K562 (cell line): ENCODE measurements around the gene TEX22. TPM values are rescaled to one million over a fixed set of nuclear protein-coding genes. Genes with fewer than 3 reads are reported as not detected.

Experiments used
- BRCA1 ChIP-seq, 2 experiments: fragments of 450-650 bp in 1 of 2; sonication (generic) in 1 of 2; formaldehyde crosslinking in 1 of 2; IDR thresholded peaks; 2 replicates each; pipeline versions ENCODE4 v1.5.0 to v1.6.1; 2017 to 2020; ENCODE audit warnings: mild to moderate bottlenecking in 1 of 2, missing genetic modification reagents in 1 of 2
- CBFB ChIP-seq: sonication (generic); formaldehyde crosslinking; IDR thresholded peaks from 2 replicates; pipeline ENCODE4 v1.4.0; 2020; ENCODE audit warnings: mild to moderate bottlenecking, missing genetic modification reagents
- DPF2 ChIP-seq: fragments of 450-650 bp; IDR thresholded peaks from 2 replicates; pipeline ENCODE4 v1.6.1; 2016
- E2F4 ChIP-seq: sonication (generic); formaldehyde crosslinking; IDR thresholded peaks from 2 replicates; pipeline ENCODE4 v1.8.0; 2022; ENCODE audit warnings: mild to moderate bottlenecking, low read depth, missing genetic modification reagents
- ELF4 ChIP-seq: fragments of 450-650 bp; formaldehyde crosslinking; IDR thresholded peaks from 2 replicates; pipeline ENCODE4 v1.4.0; 2022; ENCODE audit warnings: missing genetic modification characterization
- ELK1 ChIP-seq: sonication (generic); formaldehyde crosslinking; IDR thresholded peaks from 2 replicates; pipeline ENCODE4 v1.8.1; 2022; ENCODE audit warnings: missing genetic modification reagents
- FOXA3 ChIP-seq, 2 experiments: fragments of 450-650 bp in 1 of 2; sonication (generic) in 1 of 2; formaldehyde crosslinking; IDR thresholded peaks in 1 of 2; conservative IDR thresholded peaks in 1 of 2; 2 replicates each; pipeline versions ENCODE4 v1.4.0 to v1.8.0; 2020 to 2022; ENCODE audit warnings: mild to moderate bottlenecking in 2 of 2, missing genetic modification reagents in 1 of 2
- GABPB2 ChIP-seq: fragments of 250-450 bp; sonication (Bioruptor Pico); conservative IDR thresholded peaks from 2 replicates; pipeline ENCODE4 v1.5.1; 2021; ENCODE audit warnings: mild to moderate bottlenecking
- KAT7 ChIP-seq: sonication (generic); formaldehyde crosslinking; IDR thresholded peaks from 2 replicates; pipeline ENCODE4 v1.8.0; 2022; ENCODE audit warnings: missing genetic modification reagents, mild to moderate bottlenecking, borderline replicate concordance
- NCOA4 ChIP-seq: fragments of 450-650 bp; IDR thresholded peaks from 2 replicates; pipeline ENCODE4 v1.6.1; 2018; ENCODE audit warnings: mild to moderate bottlenecking; ENCODE audit not compliant: partially characterized antibody
- NKRF ChIP-seq: fragments of 450-650 bp; IDR thresholded peaks from 2 replicates; pipeline ENCODE4 v1.6.1; 2016; ENCODE audit warnings: borderline replicate concordance
- PRDM10 ChIP-seq: fragments of 450-650 bp; IDR thresholded peaks from 2 replicates; pipeline ENCODE4 v1.6.1; 2018; ENCODE audit not compliant: partially characterized antibody
- RBM15 ChIP-seq: fragments of 200-400 bp; formaldehyde crosslinking; IDR thresholded peaks from 2 replicates; pipeline ENCODE4 v1.6.1; 2018; ENCODE audit warnings: mild to moderate bottlenecking, low read length, moderate library complexity; ENCODE audit not compliant: insufficient read depth
- RBM39 ChIP-seq: fragments of 200-400 bp; formaldehyde crosslinking; optimal IDR thresholded peaks from 2 replicates; pipeline ENCODE3; 2018; ENCODE audit warnings: low read depth, low read length
- ZBTB7A ChIP-seq: IDR thresholded peaks from 2 replicates; pipeline ENCODE4 v1.6.1; 2011; ENCODE audit warnings: low read depth, mild to moderate bottlenecking, low read length, moderate library complexity, borderline replicate concordance; ENCODE audit not compliant: control insufficient read depth
- ZNF140 ChIP-seq: fragments of 250-450 bp; sonication (Bioruptor Pico); IDR thresholded peaks from 2 replicates; pipeline ENCODE4 v1.8.0; 2021; ENCODE audit warnings: moderate library complexity, mild to moderate bottlenecking, inconsistent platforms
- ZNF511 ChIP-seq: sonication (generic); formaldehyde crosslinking; IDR thresholded peaks from 2 replicates; pipeline ENCODE4 v1.8.0; 2022; ENCODE audit warnings: mild to moderate bottlenecking, missing genetic modification reagents
- ZNF780A ChIP-seq: fragments of 250-450 bp; sonication (Bioruptor Pico); IDR thresholded peaks from 2 replicates; pipeline ENCODE4 v1.5.0; 2021; ENCODE audit warnings: mild to moderate bottlenecking
- polyA plus RNA-seq, 8 experiments: library from polyadenylated mRNA; depleted of rRNA in 4 of 8; stranded (reverse) in 5 of 8; unstranded in 3 of 8; fragments of >200 nt; fragmentation: Nextera tagmentation in 2 of 8; fragmentation: Illumina TruSeq in 1 of 8; extraction: Ambion mirVana in 2 of 8; extraction: Trizol in 1 of 8; gene quantifications; 2 replicates each; pipeline versions ENCODE4 v1.2.1 to v1.2.3, GENCODE V29; 2011 to 2014; ENCODE audit warnings: inconsistent platforms in 1 of 8, missing spikeins in 1 of 8
- total RNA-seq, 7 experiments: library from RNA; depleted of rRNA in 6 of 7; stranded (reverse); fragments of >200 nt in 6 of 7; fragmentation: Illumina TruSeq in 2 of 7; extraction: Trizol in 2 of 7; gene quantifications; 2 replicates each; pipeline versions ENCODE4 v1.2.1 to v1.2.3, GENCODE V29; 2011 to 2021; ENCODE audit warnings: low replicate concordance in 1 of 7

The TEX22 gene
- total and polyA plus RNA-seq, 9 of the 15 experiments (the other 6 are each of a cell fraction or from before 2014, with no cell fraction given) = 0.04 to 1.7 (median 0.23) TPM; not detected in 2

GRCh38 chr14:105398044-105398725 is at the start of gene TEX22 (continued):
- TF ChIP-seq ELK1 (no peak), ZNF511 (CRISPR knock-in tag) (peak; percentile 21; the same call in 1 of the 2 replicates), NCOA4 (no peak), KAT7 (CRISPR knock-in tag) (no peak), BRCA1 (IDR thresholded peaks at IDR 0.05) (no peak), BRCA1 (CRISPR knock-in tag; IDR thresholded peaks at IDR 0.05) (no peak), ZNF780A (CRISPR knock-in tag) (no peak), RBM15 (no peak), RBM39 (no peak), GABPB2 (CRISPR knock-in tag) (no peak), NKRF (no peak), E2F4 (CRISPR knock-in tag) (no peak), ZBTB7A (peak; percentile 84; the same call in 1 of the 2 replicates), DPF2 (no peak), ZNF140 (no peak), PRDM10 (no peak), FOXA3 (CRISPR knock-in tag; conservative IDR thresholded peaks at IDR 0.05 in 1 of 2, IDR thresholded peaks at IDR 0.05 in 1 of 2) (no peak), CBFB (CRISPR knock-in tag) (no peak), ELF4 (CRISPR knock-in tag) (no peak)
